MM.1S (cell line): Measurements from ENCODE around the gene TSPAN4.

Experiments used
- CTCF ChIP-seq: fragments of 300-600 bp; sonication (generic); IDR thresholded peaks from 2 replicates; pipeline ENCODE4 v1.5.1; 2016; ENCODE audit warnings: antibody characterized with exemption, low read length, mixed read lengths
- EZH2 ChIP-seq: fragments of 300-600 bp; sonication (generic); optimal IDR thresholded peaks from 2 replicates; pipeline ENCODE3; 2017; ENCODE audit warnings: low read depth, mild to moderate bottlenecking, antibody characterized with exemption, low read length, mixed read lengths

- TF ChIP-seq CTCF (no peak), EZH2 (no peak)
These were observed 20.9 kb upstream of the TSPAN4 start for GRCh38 chr11:821512-822371.
